K562 (cell line): ENCODE data around the gene GLB1L3. TPM values are rescaled to one million over a fixed set of nuclear protein-coding genes. Genes with fewer than 3 reads are reported as not detected.

Experiments
- ATAC-seq: fragments of 200-7000 bp; cut with Tn5 transposase; 3 replicates; pipeline ENCODE4 v1.9.1; 2020; ENCODE audit warnings: moderate library complexity
- BruUV-seq: library from RNA; stranded (reverse); fragments of 400-500 nt; replicated peaks from 2 replicates; lab custom pipeline; 2021; lab: Mats Ljungman, UMichigan
- CTCF ChIA-PET: fragments of 300-600 bp; formaldehyde crosslinking; extraction: SDS; loops from one replicate; lab custom pipeline; 2021; ENCODE audit warnings: low intra/inter-chr PET ratio; lab: Yijun Ruan, JAX
- POLR2A ChIA-PET: fragments of 300-600, 350-650 bp; sonication (Branson Sonifier 250); formaldehyde crosslinking; extraction: SDS; loops from one replicate; lab custom pipeline; 2021; ENCODE audit warnings: antibody characterized with exemption, inconsistent platforms; lab: Yijun Ruan, JAX
- DNase-seq, 4 experiments: peaks; one replicate each; pipeline versions ENCODE4 v3.0.0 to v3.0.0-alpha.2; 2011 to 2018; ENCODE audit warnings: low spot score in 3 of 4, mixed read lengths in 3 of 4; ENCODE audit errors: extremely low read depth in 1 of 4
- FAIRE-seq: peaks from 2 replicates; lab custom pipeline; 2011; peaks lifted over from hg19 to GRCh38; lab: Jason Lieb, UNC
- H2AFZ ChIP-seq: 2 replicates; pipeline ENCODE4 v1.6.0; 2011; ENCODE audit warnings: low read depth, low read length, control low read depth, inconsistent platforms
- H3K27ac ChIP-seq: fragments of 200-600 bp; 3 replicates; pipeline ENCODE4 v1.8.0; 2011; ENCODE audit warnings: low read depth, mild to moderate bottlenecking, control low read depth, inconsistent platforms, low read length, moderate library complexity, mixed read lengths; ENCODE audit errors: extremely low read depth
- H3K27me3 ChIP-seq, 2 experiments: fragments of 300-600 bp in 1 of 2; 2 replicates in 1 of 2; 3 replicates in 1 of 2; pipeline versions ENCODE4 v1.6.0 to v1.8.0; 2011; ENCODE audit warnings: inconsistent platforms in 2 of 2, low read length in 2 of 2, mild to moderate bottlenecking in 1 of 2, mixed read lengths in 1 of 2, moderate library complexity in 1 of 2; ENCODE audit not compliant: control insufficient read depth in 2 of 2, insufficient read depth in 2 of 2
- H3K36me3 ChIP-seq: fragments of 300-600 bp; 3 replicates; pipeline ENCODE4 v1.8.0; 2011; ENCODE audit warnings: mild to moderate bottlenecking, low read length, inconsistent platforms; ENCODE audit not compliant: control insufficient read depth, insufficient read depth
- H3K4me1 ChIP-seq, 2 experiments: fragments of 200-600 bp in 1 of 2; replicated peaks in 1 of 2; 2 replicates in 1 of 2; 3 replicates in 1 of 2; pipeline versions ENCODE4 v1.5.1 to v1.8.0; 2011; ENCODE audit warnings: inconsistent platforms in 2 of 2, low read length in 2 of 2, mild to moderate bottlenecking in 1 of 2, mixed read lengths in 1 of 2, moderate library complexity in 1 of 2; ENCODE audit not compliant: control insufficient read depth in 2 of 2, insufficient read depth in 2 of 2
- H3K4me2 ChIP-seq: 2 replicates; pipeline ENCODE4 v1.6.1; 2011; ENCODE audit warnings: low read length, control low read depth, inconsistent platforms, mixed read lengths; ENCODE audit not compliant: insufficient read depth
- H3K4me3 ChIP-seq: fragments of 200-600 bp; sonication (generic), shearing (Covaris generic); 2 replicates; pipeline ENCODE4 v1.5.1; 2016; ENCODE audit warnings: control low read depth, inconsistent platforms
- H3K79me2 ChIP-seq: fragments of 200-600 bp; 3 replicates; pipeline ENCODE4 v1.8.0; 2011; ENCODE audit warnings: low read length, inconsistent platforms; ENCODE audit not compliant: control insufficient read depth, insufficient read depth
- H3K9ac ChIP-seq, 2 experiments: 2 replicates each; pipeline versions ENCODE4 v1.6.0 to v1.6.1; 2011; ENCODE audit warnings: low read depth in 2 of 2, low read length in 2 of 2, control low read depth in 1 of 2, inconsistent platforms in 1 of 2, mild to moderate bottlenecking in 1 of 2, mixed read lengths in 1 of 2; ENCODE audit not compliant: insufficient read depth in 1 of 2
- H3K9me1 ChIP-seq: one replicate; pipeline ENCODE4 v1.6.0; 2011; ENCODE audit warnings: inconsistent platforms, mild to moderate bottlenecking, low read length, moderate library complexity; ENCODE audit not compliant: control insufficient read depth, insufficient read depth
- H3K9me3 ChIP-seq: replicated peaks from 2 replicates; pipeline ENCODE4 v1.5.1; 2011; ENCODE audit warnings: low read depth, low read length, inconsistent platforms; ENCODE audit not compliant: control insufficient read depth, insufficient read depth
- H4K20me1 ChIP-seq: replicated peaks from 2 replicates; pipeline ENCODE4 v1.6.1; 2011; ENCODE audit warnings: low read length, inconsistent platforms, mixed read lengths; ENCODE audit not compliant: control insufficient read depth, insufficient read depth
- ATF4 ChIP-seq: fragments of 450-650 bp; formaldehyde crosslinking; IDR thresholded peaks from 2 replicates; pipeline ENCODE4 v1.4.0; 2022; ENCODE audit warnings: mild to moderate bottlenecking, moderate library complexity
- CEBPG ChIP-seq, 3 experiments: fragments of 200-800 bp in 1 of 3; sonication (Bioruptor generic) in 1 of 3; sonication (generic) in 1 of 3; formaldehyde crosslinking in 1 of 3; IDR thresholded peaks in 2 of 3; conservative IDR thresholded peaks in 1 of 3; 2 replicates each; pipeline versions ENCODE4 v1.6.1 to v1.8.0; 2016 to 2022; ENCODE audit warnings: missing compliant biosample characterization in 2 of 3, missing genetic modification characterization in 2 of 3, mild to moderate bottlenecking in 1 of 3, missing genetic modification reagents in 1 of 3
- ELF1 ChIP-seq: fragments of 200-800 bp; sonication (Bioruptor generic); IDR thresholded peaks from 2 replicates; pipeline ENCODE4 v1.6.1; 2016; ENCODE audit warnings: missing genetic modification characterization, missing compliant biosample characterization
- FOXA3 ChIP-seq, 2 experiments: fragments of 450-650 bp in 1 of 2; sonication (generic) in 1 of 2; formaldehyde crosslinking; IDR thresholded peaks in 1 of 2; conservative IDR thresholded peaks in 1 of 2; 2 replicates each; pipeline versions ENCODE4 v1.4.0 to v1.8.0; 2020 to 2022; ENCODE audit warnings: mild to moderate bottlenecking in 2 of 2, missing genetic modification reagents in 1 of 2
- HNRNPH1 ChIP-seq: fragments of 200-400 bp; formaldehyde crosslinking; optimal IDR thresholded peaks from 2 replicates; pipeline ENCODE3; 2017; ENCODE audit warnings: low read depth, mild to moderate bottlenecking, low read length, moderate library complexity
- NCOA6 ChIP-seq: fragments of 450-650 bp; IDR thresholded peaks from 2 replicates; pipeline ENCODE4 v1.6.1; 2017; ENCODE audit warnings: mild to moderate bottlenecking
- SP1 ChIP-seq: sonication (generic); formaldehyde crosslinking; IDR thresholded peaks from 2 replicates; pipeline ENCODE4 v1.8.1; 2022; ENCODE audit warnings: mild to moderate bottlenecking, missing genetic modification reagents
- SRF ChIP-seq, 2 experiments: fragments of 250-450, 450-650 bp in 1 of 2; sonication (Bioruptor Pico) in 1 of 2; sonication (generic) in 1 of 2; formaldehyde crosslinking; IDR thresholded peaks; 2 replicates each; pipeline versions ENCODE4 v1.5.0 to v1.5.1; 2020 to 2022; ENCODE audit warnings: mild to moderate bottlenecking in 1 of 2, missing genetic modification reagents in 1 of 2
- ZBTB34 ChIP-seq: fragments of 250-450 bp; sonication (Bioruptor Pico); IDR thresholded peaks from 2 replicates; pipeline ENCODE4 v1.8.0; 2021; ENCODE audit warnings: mild to moderate bottlenecking, moderate library complexity
- ZNF316 ChIP-seq: fragments of 450-650 bp; IDR thresholded peaks from 2 replicates; pipeline ENCODE4 v1.6.1; 2016
- ZNF696 ChIP-seq: fragments of 250-450 bp; sonication (Bioruptor Pico); conservative IDR thresholded peaks from 2 replicates; pipeline ENCODE4 v1.4.0; 2020; ENCODE audit warnings: mild to moderate bottlenecking, moderate library complexity
- ZNF780A ChIP-seq: fragments of 250-450 bp; sonication (Bioruptor Pico); IDR thresholded peaks from 2 replicates; pipeline ENCODE4 v1.5.0; 2021; ENCODE audit warnings: mild to moderate bottlenecking
- WGBS: fragments of 100-300 bp; shearing (Covaris generic); methylation state at CpG from one replicate; pipeline ENCODE4 v1.1.6; 2016; ENCODE audit warnings: low coverage, mixed read lengths; ENCODE audit not compliant: insufficient coverage; ENCODE audit errors: missing lambda C conversion rate; 5-methylcytosine and 5-hydroxymethylcytosine counted together
- in situ Hi-C: fragments of 300-500 bp; cut with MboI; formaldehyde crosslinking; loops from 4 replicates; pipeline ENCODE4 v1.15.0; 2018; ENCODE audit warnings: inconsistent platforms, mixed read lengths
- intact Hi-C: fragments of 100-400 bp; cut with micrococcal nuclease; formaldehyde crosslinking; loops from 2 replicates; pipeline ENCODE4 v1.14.2; 2022
- polyA plus RNA-seq, 8 experiments: library from polyadenylated mRNA; depleted of rRNA in 4 of 8; stranded (reverse) in 5 of 8; unstranded in 3 of 8; fragments of >200 nt; fragmentation: Nextera tagmentation in 2 of 8; fragmentation: Illumina TruSeq in 1 of 8; extraction: Ambion mirVana in 2 of 8; extraction: Trizol in 1 of 8; gene quantifications; 2 replicates each; pipeline versions ENCODE4 v1.2.1 to v1.2.3, GENCODE V29; 2011 to 2014; ENCODE audit warnings: inconsistent platforms in 1 of 8, missing spikeins in 1 of 8
- total RNA-seq, 7 experiments: library from RNA; depleted of rRNA in 6 of 7; stranded (reverse); fragments of >200 nt in 6 of 7; fragmentation: Illumina TruSeq in 2 of 7; extraction: Trizol in 2 of 7; gene quantifications; 2 replicates each; pipeline versions ENCODE4 v1.2.1 to v1.2.3, GENCODE V29; 2011 to 2021; ENCODE audit warnings: low replicate concordance in 1 of 7

GLB1L3 gene
- total and polyA plus RNA-seq, 9 of the 15 experiments (the other 6 are each of a cell fraction or from before 2014, with no cell fraction given) = 0.18 to 3.3 (median 0.49) TPM

GRCh38 chr11:134248910-134249480, 27.2 kb upstream of the GLB1L3 start:
- in situ Hi-C loops = no loop called here
- DNase-seq (peak in 2 of 4 experiments; percentile 20 to 22), FAIRE-seq (peak; percentile 11), ATAC-seq (no peak)
- peaks cover 3 to 13% of the 10 kb centered on the region in 2 experiments; a peak in 4 of 5 replicates for H3K4me1 ChIP-seq
- no peak for TF ChIP-seq ZNF316
- TF ChIP-seq CEBPG (CRISPR knock-in tag; IDR thresholded peaks at IDR 0.05) = no peak
- 0 out of 4 replicates have a peak, but pooled peaks of 1 of the 2 experiments have one; percentile 17 for TF ChIP-seq CEBPG (tag; conservative IDR thresholded peaks at IDR 0.05 in 1 of 2, IDR thresholded peaks at IDR 0.05 in 1 of 2)
- no peaks in the 10 kb centered on the region for H3K9me3 ChIP-seq
- no peak overlapping the region for H2AFZ ChIP-seq
- H3K27ac ChIP-seq = no peak overlapping the region
- peaks cover 18% of the 10 kb centered on the region for H3K79me2 ChIP-seq
- H3K36me3 ChIP-seq = peaks cover 74% of the 10 kb centered on the region
- no peak overlapping the region for H3K9ac ChIP-seq
- CTCF ChIA-PET = no interaction called here
- no peaks in the 10 kb centered on the region for H3K27me3 ChIP-seq
- H3K4me3 ChIP-seq = no peak overlapping the region
- no TSS peak for BruUV-seq
- H3K9me1 ChIP-seq = no peaks in the 10 kb centered on the region
- WGBS = 35% methylated on average over 7 of the region's 7 CpGs
- no peaks in the 10 kb centered on the region for H4K20me1 ChIP-seq
- POLR2A ChIA-PET = interaction anchor here (0.6 to 1.0 kb wide), 2 partner anchors 15 to 24 kb away, joined by 3 read pairs; no protein-coding TSS in a partner anchor
- intact Hi-C loops = no loop called here
- no peak overlapping the region; the same call in 1 of the 2 replicates for H3K4me2 ChIP-seq

GRCh38 chr11:134250246-134250645, 25.9 kb upstream of the GLB1L3 start:
- Histone ChIP-seq H3K9me3 (no peaks in the 10 kb centered on the region), H3K79me2 (peaks cover 28% of the 10 kb centered on the region), H2AFZ (no peak overlapping the region), H4K20me1 (no peaks in the 10 kb centered on the region), H3K4me3 (no peak overlapping the region), H3K9ac (no peak overlapping the region), H3K27me3 (no peaks in the 10 kb centered on the region), H3K36me3 (peaks cover 61% of the 10 kb centered on the region), H3K27ac (no peak overlapping the region), H3K4me2 (no peak overlapping the region), H3K9me1 (no peaks in the 10 kb centered on the region), H3K4me1 (peaks cover 3 to 17% of the 10 kb centered on the region in 2 experiments; a peak in 4 of 5 replicates)
- DNase-seq (no peak), ATAC-seq (no peak), FAIRE-seq (no peak)
- ChIA-PET POLR2A (no interaction called here), CTCF (no interaction called here)
- WGBS = 93% methylated on average over 3 of the region's 3 CpGs
- in situ Hi-C loops (no loop called here), intact Hi-C loops (no loop called here)
- no TSS peak for BruUV-seq
- no peak for TF ChIP-seq SP1 (CRISPR knock-in tag)
- no peak for TF ChIP-seq ZNF696 (CRISPR knock-in tag)
- no peak for TF ChIP-seq NCOA6
- no peak for TF ChIP-seq FOXA3 (CRISPR knock-in tag; conservative IDR thresholded peaks at IDR 0.05 in 1 of 2, IDR thresholded peaks at IDR 0.05 in 1 of 2)
- no peak for TF ChIP-seq SRF (CRISPR knock-in tag; IDR thresholded peaks at IDR 0.05)
- no peak for TF ChIP-seq ZNF780A (CRISPR knock-in tag)
- TF ChIP-seq HNRNPH1 = no peak
- TF ChIP-seq ELF1 = no peak
- no peak for TF ChIP-seq ATF4 (CRISPR knock-in tag)
- TF ChIP-seq ZBTB34 (CRISPR knock-in tag) = no peak
